ENCODE results near the gene DDN. TPM values are rescaled to one million over a fixed set of nuclear protein-coding genes. Genes with fewer than 3 reads are reported as not detected.

Gene DDN
- total and polyA plus RNA-seq, 10 of the 15 experiments (the other 5 are each of a cell fraction or from before 2014, with no cell fraction given): 0.10 to 13.4 (median 3.7) TPM

GRCh38 chr12:49046129-49046895 is 47.1 kb upstream of the DDN start (continued):
- no peak for TF ChIP-seq ZZZ3 (IDR thresholded peaks at IDR 0.05; ENCODE audit: control insufficient read depth, insufficient read length, low read depth)
- no peak for TF ChIP-seq STAT3 (IDR thresholded peaks at IDR 0.05; ENCODE audit: low read depth, low read length)
- no peak for TF ChIP-seq JUNB (IDR thresholded peaks at IDR 0.05)

GRCh38 chr12:49044660-49045059 is 45.5 kb upstream of the DDN start:
- no peak overlapping the region for H3K4me3 ChIP-seq
- BruUV-seq (replicated peaks): no TSS peak
- ChIA-PET POLR2A (interaction anchor here (0.6 kb wide), 1 partner anchor 40 kb away, joined by 3 read pairs; no protein-coding TSS in a partner anchor), RAD21 (ENCODE audit: unreplicated experiment) (interaction anchor here (2.7 kb wide), 1 partner anchor 48 kb away, joined by 14 read pairs; no protein-coding TSS in a partner anchor), CTCF (interaction anchor here (1.6 to 4.4 kb wide), 7 partner anchors 11 to 57 kb away, joined by 7 to 44 read pairs (median 11); partner anchors contain the start of gene DDN), SMC1A (ENCODE audit: uncharacterized antibody, unreplicated experiment) (interaction anchor here (2.2 kb wide), 1 partner anchor 47 kb away, joined by 19 read pairs; no protein-coding TSS in a partner anchor)
- no peaks in the 10 kb centered on the region for H3K27me3 ChIP-seq (replicated peaks in 1 of 2; ENCODE audit: control insufficient read depth in 2 of 2, insufficient read depth in 2 of 2, low read length in 1 of 2)
- no peaks in the 10 kb centered on the region for H3K79me2 ChIP-seq (ENCODE audit: control insufficient read depth, insufficient read depth, low read length)
- H3K4me2 ChIP-seq (ENCODE audit: control insufficient read depth, insufficient read depth): no peak overlapping the region
- no peaks in the 10 kb centered on the region for H3K4me1 ChIP-seq (ENCODE audit: control insufficient read depth, insufficient read depth, low read length)
- no peak overlapping the region for H3K9ac ChIP-seq (ENCODE audit: control insufficient read depth, insufficient read depth, low read length)
- no peak for ATAC-seq
- in situ Hi-C loops (cut with MboI) (no loop called here), intact Hi-C loops (cut with micrococcal nuclease; ENCODE audit: unreplicated experiment) (no loop called here)
- no peaks in the 10 kb centered on the region for H4K20me1 ChIP-seq (ENCODE audit: control insufficient read depth, insufficient read depth)
- no peak overlapping the region for H2AFZ ChIP-seq (ENCODE audit: control insufficient read depth, low read depth, low read length)
- no peaks in the 10 kb centered on the region for H3K9me3 ChIP-seq (replicated peaks; ENCODE audit: control insufficient read depth, insufficient read depth, low read length)
- no peak overlapping the region for H3K27ac ChIP-seq (ENCODE audit: control insufficient read depth, insufficient read depth)
- no peak for FAIRE-seq
- DNase-seq (ENCODE audit: low read depth, low spot score): no peak
- peaks cover 40 to 68% of the 10 kb centered on the region in 2 experiments for H3K36me3 ChIP-seq (ENCODE audit: control insufficient read depth in 2 of 2, insufficient read depth in 2 of 2, low read length in 1 of 2)
- 98% methylated on average over 11 of the region's 12 CpGs for WGBS (ENCODE audit: insufficient coverage, insufficient replicate concordance, low lambda C conversion rate, missing lambda C conversion rate)
- TF ChIP-seq SIN3A (IDR thresholded peaks at IDR 0.05; ENCODE audit: low read depth, low read length) (no peak), RELB (IDR thresholded peaks at IDR 0.05; ENCODE audit: low read depth) (no peak), JUND (IDR thresholded peaks at IDR 0.05; ENCODE audit: low read depth, low read length) (no peak), NFIC (IDR thresholded peaks at IDR 0.05; ENCODE audit: low read depth, low read length) (no peak)
- TF ChIP-seq, protein P1, sequence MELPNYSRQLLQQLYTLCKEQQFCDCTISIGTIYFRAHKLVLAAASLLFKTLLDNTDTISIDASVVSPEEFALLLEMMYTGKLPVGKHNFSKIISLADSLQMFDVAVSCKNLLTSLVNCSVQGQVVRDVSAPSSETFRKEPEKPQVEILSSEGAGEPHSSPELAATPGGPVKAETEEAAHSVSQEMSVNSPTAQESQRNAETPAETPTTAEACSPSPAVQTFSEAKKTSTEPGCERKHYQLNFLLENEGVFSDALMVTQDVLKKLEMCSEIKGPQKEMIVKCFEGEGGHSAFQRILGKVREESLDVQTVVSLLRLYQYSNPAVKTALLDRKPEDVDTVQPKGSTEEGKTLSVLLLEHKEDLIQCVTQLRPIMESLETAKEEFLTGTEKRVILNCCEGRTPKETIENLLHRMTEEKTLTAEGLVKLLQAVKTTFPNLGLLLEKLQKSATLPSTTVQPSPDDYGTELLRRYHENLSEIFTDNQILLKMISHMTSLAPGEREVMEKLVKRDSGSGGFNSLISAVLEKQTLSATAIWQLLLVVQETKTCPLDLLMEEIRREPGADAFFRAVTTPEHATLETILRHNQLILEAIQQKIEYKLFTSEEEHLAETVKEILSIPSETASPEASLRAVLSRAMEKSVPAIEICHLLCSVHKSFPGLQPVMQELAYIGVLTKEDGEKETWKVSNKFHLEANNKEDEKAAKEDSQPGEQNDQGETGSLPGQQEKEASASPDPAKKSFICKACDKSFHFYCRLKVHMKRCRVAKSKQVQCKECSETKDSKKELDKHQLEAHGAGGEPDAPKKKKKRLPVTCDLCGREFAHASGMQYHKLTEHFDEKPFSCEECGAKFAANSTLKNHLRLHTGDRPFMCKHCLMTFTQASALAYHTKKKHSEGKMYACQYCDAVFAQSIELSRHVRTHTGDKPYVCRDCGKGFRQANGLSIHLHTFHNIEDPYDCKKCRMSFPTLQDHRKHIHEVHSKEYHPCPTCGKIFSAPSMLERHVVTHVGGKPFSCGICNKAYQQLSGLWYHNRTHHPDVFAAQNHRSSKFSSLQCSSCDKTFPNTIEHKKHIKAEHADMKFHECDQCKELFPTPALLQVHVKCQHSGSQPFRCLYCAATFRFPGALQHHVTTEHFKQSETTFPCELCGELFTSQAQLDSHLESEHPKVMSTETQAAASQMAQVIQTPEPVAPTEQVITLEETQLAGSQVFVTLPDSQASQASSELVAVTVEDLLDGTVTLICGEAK (IDR thresholded peaks at IDR 0.05; ENCODE audit: borderline replicate concordance): no peak
- TF ChIP-seq, protein P2, sequence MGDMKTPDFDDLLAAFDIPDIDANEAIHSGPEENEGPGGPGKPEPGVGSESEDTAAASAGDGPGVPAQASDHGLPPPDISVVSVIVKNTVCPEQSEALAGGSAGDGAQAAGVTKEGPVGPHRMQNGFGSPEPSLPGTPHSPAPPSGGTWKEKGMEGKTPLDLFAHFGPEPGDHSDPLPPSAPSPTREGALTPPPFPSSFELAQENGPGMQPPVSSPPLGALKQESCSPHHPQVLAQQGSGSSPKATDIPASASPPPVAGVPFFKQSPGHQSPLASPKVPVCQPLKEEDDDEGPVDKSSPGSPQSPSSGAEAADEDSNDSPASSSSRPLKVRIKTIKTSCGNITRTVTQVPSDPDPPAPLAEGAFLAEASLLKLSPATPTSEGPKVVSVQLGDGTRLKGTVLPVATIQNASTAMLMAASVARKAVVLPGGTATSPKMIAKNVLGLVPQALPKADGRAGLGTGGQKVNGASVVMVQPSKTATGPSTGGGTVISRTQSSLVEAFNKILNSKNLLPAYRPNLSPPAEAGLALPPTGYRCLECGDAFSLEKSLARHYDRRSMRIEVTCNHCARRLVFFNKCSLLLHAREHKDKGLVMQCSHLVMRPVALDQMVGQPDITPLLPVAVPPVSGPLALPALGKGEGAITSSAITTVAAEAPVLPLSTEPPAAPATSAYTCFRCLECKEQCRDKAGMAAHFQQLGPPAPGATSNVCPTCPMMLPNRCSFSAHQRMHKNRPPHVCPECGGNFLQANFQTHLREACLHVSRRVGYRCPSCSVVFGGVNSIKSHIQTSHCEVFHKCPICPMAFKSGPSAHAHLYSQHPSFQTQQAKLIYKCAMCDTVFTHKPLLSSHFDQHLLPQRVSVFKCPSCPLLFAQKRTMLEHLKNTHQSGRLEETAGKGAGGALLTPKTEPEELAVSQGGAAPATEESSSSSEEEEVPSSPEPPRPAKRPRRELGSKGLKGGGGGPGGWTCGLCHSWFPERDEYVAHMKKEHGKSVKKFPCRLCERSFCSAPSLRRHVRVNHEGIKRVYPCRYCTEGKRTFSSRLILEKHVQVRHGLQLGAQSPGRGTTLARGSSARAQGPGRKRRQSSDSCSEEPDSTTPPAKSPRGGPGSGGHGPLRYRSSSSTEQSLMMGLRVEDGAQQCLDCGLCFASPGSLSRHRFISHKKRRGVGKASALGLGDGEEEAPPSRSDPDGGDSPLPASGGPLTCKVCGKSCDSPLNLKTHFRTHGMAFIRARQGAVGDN (IDR thresholded peaks at IDR 0.05): no peak

Data from GM12878 (cell line).